ENCODE results near the gene MIOX. TPM values are rescaled to one million over a fixed set of nuclear protein-coding genes. Genes with fewer than 3 reads are reported as not detected.

The MIOX gene
- total RNA-seq, 1 donor from 2014 or later = not detected

DNA sequence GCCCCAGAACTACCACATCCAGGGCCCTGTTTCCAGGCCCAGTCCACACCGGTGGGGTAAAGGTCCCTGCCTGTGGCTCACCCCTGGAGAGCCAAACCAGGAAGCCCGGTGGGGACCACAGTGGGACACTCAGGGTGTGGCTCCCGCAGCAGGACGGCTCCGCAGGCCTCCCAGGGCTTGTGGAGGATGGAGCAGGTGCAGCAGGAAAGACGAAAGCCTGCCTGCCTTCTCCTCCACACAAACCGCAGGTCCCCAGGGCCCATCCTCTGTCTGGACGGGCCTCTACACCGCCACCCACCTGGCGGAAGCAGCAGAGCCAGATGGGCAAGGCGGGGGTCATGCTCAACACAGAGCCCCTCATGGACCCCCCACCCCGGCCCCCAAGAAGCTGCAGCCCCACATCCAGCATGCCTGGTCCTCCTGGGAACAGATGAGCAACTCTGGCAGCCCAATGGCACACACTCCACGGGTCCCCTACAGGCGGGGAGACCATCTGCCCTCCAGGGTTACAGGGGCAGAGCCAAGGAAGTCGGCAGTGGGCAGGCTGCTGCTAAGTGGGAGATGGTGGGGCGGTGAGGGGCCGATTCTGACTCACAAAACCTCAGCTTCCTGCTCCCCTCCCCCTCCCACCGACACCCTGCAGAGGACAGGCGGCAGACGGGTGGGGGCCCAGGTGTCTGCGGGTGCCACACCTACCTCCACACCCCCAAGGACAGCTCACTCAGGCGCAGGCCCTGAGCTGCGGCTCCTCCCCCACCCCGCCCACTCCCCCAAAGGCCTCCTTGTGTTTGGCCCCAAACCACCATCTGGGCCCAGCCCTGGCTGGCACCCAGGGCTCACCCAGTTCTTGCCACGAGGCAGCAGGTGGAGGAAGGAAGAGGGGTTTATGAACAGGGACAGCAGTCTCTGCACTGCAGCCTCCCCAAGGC lies 17.0 kb upstream of the MIOX start:
- DNase-seq (peak; percentile 71), ATAC-seq (ENCODE audit: poor library complexity) (peak; percentile 4)
- intact Hi-C loops (cut with DNase I) = no loop called here

DNA sequence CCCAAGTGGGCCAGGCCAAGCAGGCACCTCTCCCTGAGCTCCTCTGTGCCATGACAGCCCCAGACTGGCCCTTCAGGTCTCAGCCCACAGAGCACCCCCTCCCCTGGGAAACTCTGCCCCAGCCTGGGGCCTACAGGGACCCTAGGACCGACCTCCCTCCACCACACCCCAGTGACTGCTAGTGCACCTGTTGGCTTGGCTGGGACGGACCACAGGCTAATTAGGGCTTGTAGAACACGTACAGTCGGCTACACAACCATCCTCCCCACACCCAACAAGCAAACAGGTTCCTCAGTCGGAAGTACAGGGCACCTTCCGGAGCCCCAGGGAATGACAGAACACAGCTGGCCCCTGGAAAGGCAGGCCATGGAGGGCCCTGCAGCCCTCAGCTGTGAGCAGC lies 16.2 kb upstream of the MIOX start:
- ATAC-seq (ENCODE audit: poor library complexity) = no peak
- intact Hi-C loops (cut with DNase I) = no loop called here
- DNase-seq = no peak

DNA sequence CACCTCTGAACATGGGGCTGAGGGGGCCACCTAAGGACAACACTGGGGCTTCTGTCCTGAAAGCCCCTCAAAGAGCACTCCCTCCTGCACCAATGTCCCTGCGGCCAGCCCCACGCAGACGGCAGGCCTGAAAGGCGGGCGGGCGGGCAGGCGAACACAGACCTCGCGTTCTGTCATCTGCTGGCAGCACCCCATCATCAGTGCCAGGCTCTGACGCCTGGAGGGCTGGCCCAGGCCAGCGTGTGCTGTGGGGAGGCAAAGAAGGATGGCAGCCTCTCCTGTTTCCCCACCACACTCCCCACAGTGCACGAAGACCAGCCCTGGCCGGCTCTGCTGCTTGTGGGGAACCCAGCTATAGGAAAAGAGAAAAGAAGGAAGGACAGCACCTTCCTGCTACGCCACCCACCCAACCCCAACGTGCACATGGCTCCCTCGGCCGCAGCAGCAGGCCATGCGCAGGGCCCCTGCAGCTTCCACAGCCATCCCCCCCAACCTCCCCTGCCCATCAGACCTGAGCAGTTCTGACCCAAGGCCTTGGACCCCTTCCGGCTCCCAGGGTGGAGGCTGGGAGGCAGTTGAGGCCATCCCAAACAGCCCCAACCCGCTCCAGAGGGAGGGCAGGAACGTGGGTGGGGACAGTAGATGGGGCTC lies 15.3 kb upstream of the MIOX start:
- intact Hi-C loops (cut with DNase I) = no loop called here
- DNase-seq = no peak
- ATAC-seq (ENCODE audit: poor library complexity) = no peak

DNA sequence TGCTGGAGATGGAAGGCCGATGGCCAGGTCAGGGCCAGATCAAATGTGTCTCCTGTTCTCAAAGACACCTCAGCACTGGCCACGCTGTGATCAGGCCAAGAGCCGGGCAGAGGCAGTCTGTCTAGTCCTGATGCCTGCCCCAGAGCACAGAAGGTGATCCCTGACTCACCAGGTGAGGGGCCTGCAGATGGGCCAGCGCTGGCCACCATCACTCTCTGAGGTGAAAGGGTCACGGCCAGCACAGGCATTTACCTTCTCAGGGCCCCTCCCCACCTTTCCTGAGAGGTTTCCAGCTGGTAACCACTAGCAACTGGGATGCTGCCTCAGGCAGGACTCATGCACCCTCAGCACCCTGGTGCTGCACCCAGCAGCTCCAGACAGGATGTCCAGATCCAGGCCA lies 14.7 kb upstream of the MIOX start:
- intact Hi-C loops (cut with DNase I) = no loop called here
- DNase-seq = no peak

DNA sequence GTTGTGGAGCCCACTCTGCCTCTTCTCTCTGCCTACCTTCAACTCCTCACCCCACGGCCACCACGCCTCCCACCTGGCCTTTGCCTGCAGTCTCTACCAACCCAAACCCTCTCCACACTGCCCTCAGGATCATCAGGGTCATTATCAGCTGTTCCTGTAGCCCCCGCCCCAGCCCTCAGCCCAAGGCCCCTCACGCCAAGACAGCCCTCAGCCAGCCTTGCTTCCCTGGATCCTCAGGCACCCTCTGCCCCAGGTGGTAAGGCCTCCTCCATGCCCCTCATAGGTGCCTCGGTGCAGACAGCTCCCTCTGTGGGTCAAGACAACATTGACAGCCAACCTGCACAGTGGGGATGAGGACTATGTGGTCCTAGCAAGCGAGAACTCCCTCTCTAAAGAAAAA lies 13.6 kb upstream of the MIOX start:
- ATAC-seq (ENCODE audit: poor library complexity) (no peak), DNase-seq (no peak)
- intact Hi-C loops (cut with DNase I) = no loop called here

More for the DNA sequence above, 14.7 kb upstream of the MIOX start:
- no peak for ATAC-seq (ENCODE audit: poor library complexity)

DNA sequence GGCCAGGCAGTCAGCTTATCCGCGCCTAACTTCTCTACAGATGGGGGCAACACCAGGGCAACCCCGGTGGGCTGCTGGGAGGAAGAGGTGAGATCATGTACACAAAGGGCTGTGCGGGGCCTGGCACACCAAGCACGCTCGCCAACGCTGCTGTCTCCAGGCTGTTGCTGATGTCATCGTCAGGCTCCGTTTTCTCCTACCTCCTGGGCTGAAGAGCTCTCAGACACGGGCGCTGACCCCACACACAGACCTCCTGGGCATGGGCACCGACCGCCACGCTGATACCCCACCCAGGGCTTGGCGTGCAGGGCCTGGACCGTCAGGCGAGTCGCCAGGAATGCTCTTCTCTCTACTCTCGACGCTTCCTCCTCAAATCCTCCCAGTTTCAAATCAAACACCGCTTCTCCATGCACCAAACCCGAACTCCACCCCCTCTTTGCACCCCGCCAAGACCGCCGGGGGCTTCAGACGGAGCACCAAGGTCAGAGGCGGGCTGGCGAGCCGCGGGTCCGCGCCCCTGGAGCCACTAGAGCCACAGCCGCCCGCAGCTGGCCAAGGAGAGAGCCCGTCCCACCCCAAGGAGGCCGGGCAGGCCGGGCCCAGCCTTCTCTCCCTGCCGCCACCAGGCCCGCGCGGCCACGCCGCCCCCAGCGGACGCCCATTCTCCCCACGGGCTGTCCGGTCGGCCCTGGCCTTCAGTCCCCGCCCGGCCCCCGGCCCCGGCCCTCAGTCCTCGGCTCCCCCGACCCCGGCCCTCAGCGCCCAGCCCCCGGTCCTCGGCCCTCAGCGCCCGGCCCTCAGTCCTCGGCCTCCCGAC lies 12.6 kb upstream of the MIOX start:
- DNase-seq = no peak
- intact Hi-C loops (cut with DNase I) = no loop called here

DNA sequence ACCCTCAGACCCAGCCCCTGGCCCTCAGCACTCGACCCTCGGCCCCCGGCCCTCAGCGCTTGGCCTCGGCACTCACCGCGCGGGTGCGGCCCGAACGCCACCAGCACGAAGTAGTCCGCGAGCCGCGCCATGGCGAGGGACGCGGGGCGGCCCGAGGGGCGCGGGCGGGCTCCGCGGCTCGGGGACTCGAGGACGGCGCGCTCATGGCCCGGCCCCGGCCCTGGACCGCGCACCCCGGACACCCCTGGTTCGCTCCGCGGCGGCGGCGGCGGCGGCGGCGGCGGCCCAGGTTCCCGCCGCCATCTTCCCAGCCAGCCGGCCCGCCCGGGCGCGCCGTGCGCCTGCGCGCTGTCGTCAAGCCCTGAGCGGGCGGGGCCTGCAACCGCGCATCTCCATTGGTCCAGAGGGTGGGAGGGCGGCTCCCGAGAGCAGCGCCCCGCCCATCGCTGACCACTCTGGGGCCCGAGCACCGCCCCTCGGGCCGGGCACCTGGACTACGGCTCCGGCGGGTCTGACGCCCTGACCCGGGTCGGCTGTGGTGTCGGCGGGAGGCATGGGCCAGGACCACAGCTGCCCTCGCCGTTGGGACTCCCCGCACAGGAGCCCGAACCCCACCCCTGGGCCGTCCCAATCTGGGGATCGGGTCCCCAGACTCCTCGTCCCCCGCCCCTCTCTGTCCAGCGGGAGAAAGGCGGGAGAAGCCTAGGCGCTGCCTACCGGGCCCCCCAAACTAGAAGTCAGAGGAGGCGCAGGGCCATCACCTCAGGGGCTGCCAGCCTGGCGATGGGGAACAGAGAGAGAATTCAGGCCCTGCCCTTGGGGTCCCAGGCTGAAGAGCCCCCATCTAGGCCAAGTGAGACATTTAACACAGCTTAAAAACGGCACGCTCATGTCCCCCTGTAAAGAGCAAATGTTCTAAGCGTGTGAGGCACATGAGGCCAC lies 11.7 kb upstream of the MIOX start, which contains the start of gene SBF1:
TSS of gene SBF1 (minus strand) at position 326 of the 942 bp plus-strand sequence. CDS start at position 131, 195 bp downstream.
- DNase-seq = peak; percentile 96
- peak; percentile 99 for ATAC-seq (ENCODE audit: poor library complexity)
- intact Hi-C loops (cut with DNase I) = no loop called here

More for the DNA sequence above, 12.6 kb upstream of the MIOX start:
- no peak for ATAC-seq (ENCODE audit: poor library complexity)

DNA sequence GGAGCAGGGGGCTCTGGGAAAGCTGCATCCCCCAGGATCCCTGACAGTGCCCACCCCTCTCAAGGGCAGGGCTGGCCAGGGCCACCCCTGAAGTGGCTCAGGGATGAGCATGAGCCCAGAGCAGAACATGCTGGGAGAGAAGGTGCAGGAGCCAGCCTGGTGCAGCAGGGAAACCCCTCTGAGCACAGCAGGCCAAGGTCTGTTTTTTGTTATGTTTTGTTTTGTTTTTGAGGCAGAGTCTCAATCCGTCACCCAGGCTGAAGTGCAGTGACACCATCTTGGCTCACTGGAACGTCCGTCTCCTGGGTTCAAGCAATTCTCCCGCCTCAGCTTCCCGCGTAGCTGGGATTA lies 11.0 kb upstream of the MIOX start:
- intact Hi-C loops (cut with DNase I) = no loop called here
- ATAC-seq (ENCODE audit: poor library complexity) (no peak), DNase-seq (no peak)

DNA sequence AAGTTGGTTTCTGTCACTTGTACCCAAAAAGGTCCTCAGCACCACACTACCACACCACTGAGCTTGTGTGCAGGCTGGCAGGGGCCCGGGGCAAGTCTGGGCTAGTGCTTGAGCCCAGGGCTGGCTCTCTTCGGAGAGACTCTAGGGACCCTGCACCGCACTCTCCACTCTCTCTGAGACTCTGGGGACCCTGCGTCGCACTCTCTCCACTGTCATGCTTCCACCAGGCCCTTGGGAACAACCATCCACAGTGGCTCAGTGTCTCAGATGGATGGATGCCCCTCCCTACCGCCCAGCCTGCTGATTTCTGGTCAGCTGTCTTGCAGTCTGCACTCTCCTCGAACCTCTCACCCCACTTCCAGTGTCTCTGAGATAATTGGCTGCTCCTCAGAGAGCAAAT lies 9.8 kb upstream of the MIOX start:
- ATAC-seq (ENCODE audit: poor library complexity) (no peak), DNase-seq (no peak)
- intact Hi-C loops (cut with DNase I) = no loop called here

DNA sequence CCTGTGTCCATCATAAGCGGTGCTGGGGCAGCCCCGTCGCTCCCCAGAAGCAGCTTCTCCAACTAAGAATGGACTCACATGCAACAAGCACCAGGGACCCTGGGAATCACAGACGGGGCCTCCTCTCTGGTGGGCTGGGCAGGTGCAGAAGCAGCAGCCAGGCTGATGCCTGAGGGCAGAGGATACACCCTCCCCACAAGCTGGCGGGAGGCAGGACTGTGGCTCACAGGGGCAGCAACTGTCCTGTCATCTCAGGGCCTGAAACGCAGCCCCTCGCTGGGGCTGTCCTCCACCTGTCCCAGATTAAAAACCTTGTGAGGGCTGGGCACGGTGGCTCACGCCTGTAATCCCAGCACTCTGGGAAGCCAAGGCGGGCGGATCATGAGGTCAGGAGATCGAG lies 8.7 kb upstream of the MIOX start:
- DNase-seq (no peak), ATAC-seq (ENCODE audit: poor library complexity) (no peak)
- intact Hi-C loops (cut with DNase I) = no loop called here

DNA sequence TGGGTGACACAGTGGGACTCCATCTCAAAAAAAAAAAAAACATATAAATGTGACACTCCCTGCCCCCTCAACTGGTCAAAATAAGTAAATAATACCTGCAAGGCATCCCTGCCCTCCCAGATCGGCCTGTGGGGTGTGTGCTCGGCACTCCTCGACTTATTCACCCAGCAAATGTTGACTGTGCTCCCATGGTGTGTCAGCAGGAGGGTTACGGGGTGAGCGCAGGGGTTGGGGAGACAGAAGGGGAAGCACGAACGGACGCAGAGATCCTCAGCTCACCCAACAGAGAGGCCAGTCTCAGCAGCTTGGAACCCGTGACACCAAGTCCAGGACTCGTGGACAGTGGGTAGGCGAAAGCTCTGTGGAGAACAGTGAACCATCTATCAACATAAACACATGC lies 6.9 kb upstream of the MIOX start:
- ATAC-seq (ENCODE audit: poor library complexity) (no peak), DNase-seq (no peak)
- intact Hi-C loops (cut with DNase I) = no loop called here

DNA sequence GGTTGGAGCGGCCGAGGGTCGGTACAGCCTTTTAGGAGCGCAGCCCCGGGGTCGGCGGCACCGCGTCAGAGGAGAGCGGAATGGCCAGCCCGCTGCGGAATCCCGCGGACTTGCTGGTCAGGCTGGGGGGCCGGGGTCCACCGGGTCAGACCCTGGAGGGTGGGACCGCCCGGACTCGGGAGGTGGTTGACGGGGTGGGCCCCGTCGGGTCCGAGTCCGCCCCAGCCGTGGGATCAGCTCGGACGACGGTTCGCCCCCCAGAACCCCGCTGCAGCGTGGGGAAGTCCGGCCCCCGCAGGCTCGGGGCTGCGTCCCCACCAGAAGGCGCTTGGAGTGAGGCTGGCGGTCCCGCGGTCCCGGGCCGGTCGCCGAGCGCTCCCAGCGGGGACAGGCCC lies 5.6 kb upstream of the MIOX start:
- intact Hi-C loops (cut with DNase I) = no loop called here
- DNase-seq (no peak), ATAC-seq (ENCODE audit: poor library complexity) (no peak)

DNA sequence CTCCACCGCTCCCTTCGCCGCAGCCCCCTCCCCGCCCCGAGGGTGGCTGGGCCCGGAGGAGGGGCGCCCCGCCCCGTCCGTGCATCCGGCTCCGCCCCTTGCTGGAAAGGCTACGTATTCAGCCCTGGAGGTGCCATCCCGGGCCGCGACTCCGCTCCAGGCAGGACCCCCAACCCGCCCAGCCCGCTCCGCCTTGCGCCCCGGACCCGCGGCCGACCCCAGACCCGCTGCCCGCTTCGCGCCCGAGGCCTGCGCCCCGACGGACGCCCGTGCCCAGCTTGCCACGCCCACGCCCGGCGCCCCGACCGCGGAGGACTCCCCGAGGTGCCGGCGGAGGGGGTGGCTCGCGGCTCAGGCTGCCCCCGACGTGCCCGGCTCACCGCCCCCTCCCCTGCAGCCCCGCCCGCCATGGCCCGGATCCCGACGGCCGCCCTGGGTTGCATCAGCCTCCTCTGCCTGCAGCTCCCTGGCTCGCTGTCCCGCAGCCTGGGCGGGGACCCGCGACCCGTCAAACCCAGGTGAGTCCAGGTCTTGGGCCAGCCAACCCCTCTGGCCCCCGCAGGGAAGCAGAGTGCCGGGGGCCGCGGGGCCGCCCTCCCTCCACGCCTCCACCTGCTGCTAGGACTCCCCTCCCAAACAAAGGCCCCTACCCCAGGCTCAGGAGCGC lies 5.1 kb upstream of the MIOX start, which contains the start of gene ADM2:
TSS of gene ADM2 (plus strand) at position 104 of the 667 bp plus-strand sequence. CDS start at position 409, 305 bp downstream.
- DNase-seq (no peak), ATAC-seq (ENCODE audit: poor library complexity) (peak; percentile 50)
- intact Hi-C loops (cut with DNase I) = no loop called here

DNA sequence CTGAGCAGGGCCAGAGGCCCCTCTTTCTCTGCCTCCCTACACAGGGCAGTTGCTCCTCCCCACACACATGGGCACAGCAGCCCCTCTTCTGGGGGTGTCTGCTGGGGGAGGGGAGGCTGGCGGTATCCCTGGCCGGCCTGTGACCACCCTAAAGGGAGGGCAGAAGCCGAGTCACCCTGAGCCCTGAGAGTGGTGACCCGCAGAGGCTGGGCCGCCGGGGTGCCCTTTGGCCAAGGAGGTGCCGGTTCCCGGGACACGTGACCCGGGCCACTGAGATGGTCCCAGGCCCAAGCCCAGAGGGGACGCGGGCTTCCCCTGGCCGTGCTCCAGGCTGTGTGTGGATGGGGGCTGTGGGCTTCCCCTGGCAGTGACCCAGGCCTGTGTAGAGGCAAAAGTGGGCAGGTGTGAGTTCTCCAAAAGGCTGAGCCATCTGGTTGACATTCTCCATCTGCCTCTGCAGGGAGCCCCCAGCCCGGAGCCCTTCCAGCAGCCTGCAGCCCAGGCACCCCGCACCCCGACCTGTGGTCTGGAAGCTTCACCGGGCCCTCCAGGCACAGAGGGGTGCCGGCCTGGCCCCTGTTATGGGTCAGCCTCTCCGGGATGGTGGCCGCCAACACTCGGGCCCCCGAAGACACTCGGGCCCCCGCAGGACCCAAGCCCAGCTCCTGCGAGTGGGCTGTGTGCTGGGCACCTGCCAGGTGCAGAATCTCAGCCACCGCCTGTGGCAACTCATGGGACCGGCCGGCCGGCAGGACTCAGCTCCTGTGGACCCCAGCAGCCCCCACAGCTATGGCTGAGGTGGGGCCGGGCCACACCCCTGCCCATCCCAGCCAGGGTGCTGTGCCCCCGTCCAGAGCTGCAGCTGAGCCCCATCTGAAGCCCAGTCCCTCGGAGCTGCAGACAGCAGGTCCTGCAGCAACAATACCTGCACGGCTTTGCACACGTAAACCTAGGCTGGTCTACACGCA lies 4.3 kb upstream of the MIOX start:
- intact Hi-C loops (cut with DNase I) = no loop called here
- no peak for ATAC-seq (ENCODE audit: poor library complexity)
- no peak for DNase-seq

DNA sequence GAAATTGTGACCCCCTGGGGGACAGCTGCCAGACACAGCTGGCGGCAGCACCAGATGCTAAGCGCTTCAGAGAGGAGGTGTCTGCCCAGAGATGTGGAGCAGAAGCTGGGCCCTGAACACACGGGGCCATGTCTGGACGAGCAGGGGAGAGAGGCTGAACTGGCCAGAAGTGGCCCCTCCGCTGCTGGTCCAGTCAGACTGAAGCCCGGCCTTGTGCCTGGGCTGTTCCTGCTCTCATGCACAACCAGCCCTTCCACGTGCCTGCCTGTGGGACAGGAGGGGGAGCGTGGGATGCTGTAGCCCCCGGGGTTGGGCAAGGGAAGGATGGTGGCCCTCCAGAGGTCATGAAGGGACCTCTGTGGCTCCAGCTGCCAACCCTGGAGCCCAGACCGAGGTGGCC lies 3.6 kb upstream of the MIOX start:
- intact Hi-C loops (cut with DNase I) = no loop called here
- ATAC-seq (ENCODE audit: poor library complexity) = no peak
- no peak for DNase-seq

DNA sequence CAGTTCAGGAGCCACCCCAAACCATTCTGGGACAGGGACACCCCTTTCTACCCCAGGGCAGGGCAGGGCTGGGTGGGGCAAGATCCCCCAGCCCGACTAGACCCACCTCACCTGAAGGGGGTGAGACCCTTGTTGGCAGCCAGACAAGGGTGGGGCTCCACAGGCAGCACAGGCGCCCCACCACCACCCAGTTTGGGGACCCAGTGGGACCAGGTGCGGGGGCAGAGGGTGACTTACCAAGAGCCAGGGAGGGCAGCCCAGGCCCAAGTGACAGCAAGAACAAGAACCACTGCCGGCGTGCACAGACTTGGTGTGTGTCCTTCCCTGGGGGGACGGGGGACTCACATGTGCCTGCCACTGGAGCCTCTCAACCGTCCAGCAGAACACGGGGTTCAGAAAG lies 3.1 kb upstream of the MIOX start:
- ATAC-seq (ENCODE audit: poor library complexity) (no peak), DNase-seq (no peak)
- intact Hi-C loops (cut with DNase I) = no loop called here

Data from Right ventricle myocardium superior (tissue), 1 donor.